KMS-11 (cell line): ENCODE measurements around the gene TJP1.
A peak's percentile ranks its signal among the peaks of the same experiment; 100 is the strongest.

ENCODE experiments used
- H2AFZ ChIP-seq: fragments of 200-600 bp; sonication (generic); 2 replicates; pipeline ENCODE4 v1.6.1; 2016; ENCODE audit warnings: antibody characterized with exemption, mixed run types, low read depth
- H3K27ac ChIP-seq: fragments of 200-600 bp; sonication (generic); 2 replicates; pipeline ENCODE4 v1.6.1; 2016; ENCODE audit warnings: mild to moderate bottlenecking, mixed run types
- H3K27me3 ChIP-seq: fragments of 200-600 bp; sonication (generic); 2 replicates; pipeline ENCODE4 v1.6.1; 2017; ENCODE audit warnings: mild to moderate bottlenecking, low read depth, mixed run types, moderate library complexity; ENCODE audit not compliant: insufficient read depth
- H3K36me3 ChIP-seq: fragments of 200-600 bp; sonication (generic); 2 replicates; pipeline ENCODE4 v1.6.1; 2017; ENCODE audit warnings: mild to moderate bottlenecking, mixed run types; ENCODE audit not compliant: insufficient read depth
- H3K4me1 ChIP-seq: fragments of 200-600 bp; sonication (generic); 2 replicates; pipeline ENCODE4 v1.6.1; 2016; ENCODE audit warnings: mild to moderate bottlenecking, low read depth, mixed run types; ENCODE audit not compliant: poor library complexity, severe bottlenecking
- H3K4me2 ChIP-seq: fragments of 200-600 bp; sonication (generic); 2 replicates; pipeline ENCODE4 v1.7.0; 2016; ENCODE audit warnings: mild to moderate bottlenecking, mixed run types
- H3K4me3 ChIP-seq: fragments of 200-600 bp; sonication (generic); IDR thresholded peaks from 2 replicates; pipeline ENCODE4 v1.6.1; 2017; ENCODE audit warnings: low read depth, low read length, mixed read lengths; ENCODE audit not compliant: insufficient read depth
- H3K79me2 ChIP-seq: fragments of 200-600 bp; sonication (generic); 2 replicates; pipeline ENCODE4 v1.6.1; 2016; ENCODE audit warnings: low read depth, mixed run types; ENCODE audit not compliant: insufficient read depth
- H3K9ac ChIP-seq: fragments of 200-600 bp; sonication (generic); 2 replicates; pipeline ENCODE4 v1.6.1; 2016; ENCODE audit warnings: mild to moderate bottlenecking, mixed run types
- H4K20me1 ChIP-seq: fragments of 200-600 bp; sonication (generic); 2 replicates; pipeline ENCODE4 v1.6.1; 2016; ENCODE audit warnings: mild to moderate bottlenecking, mixed run types; ENCODE audit not compliant: insufficient read depth
- TF ChIP-seq, protein P1 (sequence below): fragments of 200-600 bp; sonication (generic); conservative IDR thresholded peaks from 2 replicates; pipeline ENCODE4 v1.6.1; 2017; ENCODE audit warnings: low read depth, mild to moderate bottlenecking, antibody characterized with exemption, low read length, moderate library complexity, mixed read lengths

TJP1 gene

DNA sequence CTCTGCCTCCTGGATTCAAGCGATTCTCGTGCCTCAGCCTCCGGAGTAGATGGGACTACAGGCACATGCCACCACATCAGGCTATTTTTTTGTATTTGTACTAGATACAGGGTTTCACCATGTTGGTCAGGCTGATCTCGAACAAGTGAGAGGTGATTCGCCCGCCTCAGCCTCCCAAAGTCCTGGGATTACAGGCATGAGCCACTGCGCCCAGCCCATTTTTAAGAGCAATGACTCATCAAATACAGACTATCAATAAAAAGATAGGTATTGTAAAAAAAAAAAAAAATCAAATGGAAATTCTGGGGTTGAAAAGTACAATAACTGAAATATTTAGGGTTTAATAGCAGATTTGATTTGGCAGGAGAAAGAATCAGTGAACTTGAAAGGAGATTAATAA is 129.0 kb downstream of the TJP1 start:
- H3K36me3 ChIP-seq = no peaks in the 10 kb centered on the region
- no peak overlapping the region for H3K4me2 ChIP-seq
- no peak overlapping the region for H2AFZ ChIP-seq
- no peak overlapping the region for H3K9ac ChIP-seq
- H3K27me3 ChIP-seq = no peaks in the 10 kb centered on the region
- no peak overlapping the region for H3K4me3 ChIP-seq
- no peaks in the 10 kb centered on the region for H4K20me1 ChIP-seq
- no peaks in the 10 kb centered on the region for H3K79me2 ChIP-seq
- peaks cover 10% of the 10 kb centered on the region for H3K4me1 ChIP-seq
- no peak overlapping the region for H3K27ac ChIP-seq
- TF ChIP-seq, protein P1, sequence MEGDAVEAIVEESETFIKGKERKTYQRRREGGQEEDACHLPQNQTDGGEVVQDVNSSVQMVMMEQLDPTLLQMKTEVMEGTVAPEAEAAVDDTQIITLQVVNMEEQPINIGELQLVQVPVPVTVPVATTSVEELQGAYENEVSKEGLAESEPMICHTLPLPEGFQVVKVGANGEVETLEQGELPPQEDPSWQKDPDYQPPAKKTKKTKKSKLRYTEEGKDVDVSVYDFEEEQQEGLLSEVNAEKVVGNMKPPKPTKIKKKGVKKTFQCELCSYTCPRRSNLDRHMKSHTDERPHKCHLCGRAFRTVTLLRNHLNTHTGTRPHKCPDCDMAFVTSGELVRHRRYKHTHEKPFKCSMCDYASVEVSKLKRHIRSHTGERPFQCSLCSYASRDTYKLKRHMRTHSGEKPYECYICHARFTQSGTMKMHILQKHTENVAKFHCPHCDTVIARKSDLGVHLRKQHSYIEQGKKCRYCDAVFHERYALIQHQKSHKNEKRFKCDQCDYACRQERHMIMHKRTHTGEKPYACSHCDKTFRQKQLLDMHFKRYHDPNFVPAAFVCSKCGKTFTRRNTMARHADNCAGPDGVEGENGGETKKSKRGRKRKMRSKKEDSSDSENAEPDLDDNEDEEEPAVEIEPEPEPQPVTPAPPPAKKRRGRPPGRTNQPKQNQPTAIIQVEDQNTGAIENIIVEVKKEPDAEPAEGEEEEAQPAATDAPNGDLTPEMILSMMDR = no peak

DNA sequence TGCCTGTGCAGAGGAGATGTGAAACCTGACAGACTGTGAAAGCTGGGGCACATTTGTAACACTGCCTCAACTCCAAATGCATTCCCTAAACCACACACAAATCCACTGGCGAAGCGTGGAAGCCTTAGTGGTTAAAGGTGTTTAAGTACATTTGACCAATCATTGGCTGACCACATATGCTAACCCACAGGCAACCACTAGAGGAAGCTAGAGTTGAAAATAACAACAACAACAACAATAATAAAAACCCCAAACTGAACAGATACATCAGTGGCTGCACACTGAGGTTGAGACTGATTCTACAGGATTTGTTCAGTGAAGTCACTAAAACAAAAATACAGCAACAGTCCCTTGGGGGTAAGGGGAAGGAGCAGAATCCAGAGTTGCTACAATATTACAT is 129.7 kb downstream of the TJP1 start:
- H4K20me1 ChIP-seq = no peaks in the 10 kb centered on the region
- H3K27me3 ChIP-seq = no peaks in the 10 kb centered on the region
- H3K4me2 ChIP-seq = no peak overlapping the region
- peaks cover 10% of the 10 kb centered on the region for H3K4me1 ChIP-seq
- H3K36me3 ChIP-seq = no peaks in the 10 kb centered on the region
- no peak overlapping the region for H3K9ac ChIP-seq
- H3K79me2 ChIP-seq = no peaks in the 10 kb centered on the region
- TF ChIP-seq, protein P1 = 0 out of 2 replicates have a peak, but pooled peaks have one; percentile 26
- no peak overlapping the region for H3K27ac ChIP-seq
- no peak overlapping the region for H3K4me3 ChIP-seq
- no peak overlapping the region for H2AFZ ChIP-seq

DNA sequence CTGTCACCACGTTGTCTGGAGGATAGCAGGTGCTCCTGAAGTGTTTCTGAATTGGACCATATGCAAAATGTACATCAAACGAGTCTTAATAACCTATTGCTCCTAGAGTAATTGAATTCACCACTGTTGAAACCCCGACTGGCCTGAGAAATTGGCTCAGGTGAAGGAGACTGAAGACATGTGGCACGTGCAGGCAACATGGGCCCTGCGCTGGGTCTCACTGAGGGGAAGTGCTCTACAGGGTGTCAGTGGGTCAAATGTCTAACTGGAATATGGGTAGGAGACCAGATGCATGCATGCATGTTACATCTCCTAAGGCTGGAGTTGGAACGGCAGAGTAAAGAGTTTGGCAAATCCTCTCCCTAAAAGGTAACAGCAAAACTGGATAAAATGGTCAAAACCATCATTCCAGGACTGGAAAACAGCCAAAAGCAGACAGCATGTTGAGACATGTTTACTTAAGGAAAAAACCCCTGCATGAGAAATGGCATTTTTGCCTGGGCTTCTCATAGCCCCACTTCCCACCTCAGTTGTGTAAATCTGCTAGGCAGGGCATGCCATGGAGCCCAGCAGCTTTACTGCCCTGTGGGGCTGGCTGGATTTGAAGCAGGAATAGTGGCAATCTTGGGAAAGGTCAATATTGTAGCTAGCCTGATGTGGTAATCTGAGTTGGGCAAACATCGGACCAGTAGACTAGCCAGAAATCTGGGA is 131.3 kb downstream of the TJP1 start:
- no peak overlapping the region for H2AFZ ChIP-seq
- H3K4me3 ChIP-seq = no peak overlapping the region
- no peak overlapping the region for H3K4me2 ChIP-seq
- no peak overlapping the region for H3K27ac ChIP-seq
- no peaks in the 10 kb centered on the region for H3K27me3 ChIP-seq
- peaks cover 10% of the 10 kb centered on the region for H3K4me1 ChIP-seq
- no peaks in the 10 kb centered on the region for H3K79me2 ChIP-seq
- H3K36me3 ChIP-seq = no peaks in the 10 kb centered on the region
- H4K20me1 ChIP-seq = no peaks in the 10 kb centered on the region
- no peak overlapping the region for H3K9ac ChIP-seq
- TF ChIP-seq, protein P1 = no peak

DNA sequence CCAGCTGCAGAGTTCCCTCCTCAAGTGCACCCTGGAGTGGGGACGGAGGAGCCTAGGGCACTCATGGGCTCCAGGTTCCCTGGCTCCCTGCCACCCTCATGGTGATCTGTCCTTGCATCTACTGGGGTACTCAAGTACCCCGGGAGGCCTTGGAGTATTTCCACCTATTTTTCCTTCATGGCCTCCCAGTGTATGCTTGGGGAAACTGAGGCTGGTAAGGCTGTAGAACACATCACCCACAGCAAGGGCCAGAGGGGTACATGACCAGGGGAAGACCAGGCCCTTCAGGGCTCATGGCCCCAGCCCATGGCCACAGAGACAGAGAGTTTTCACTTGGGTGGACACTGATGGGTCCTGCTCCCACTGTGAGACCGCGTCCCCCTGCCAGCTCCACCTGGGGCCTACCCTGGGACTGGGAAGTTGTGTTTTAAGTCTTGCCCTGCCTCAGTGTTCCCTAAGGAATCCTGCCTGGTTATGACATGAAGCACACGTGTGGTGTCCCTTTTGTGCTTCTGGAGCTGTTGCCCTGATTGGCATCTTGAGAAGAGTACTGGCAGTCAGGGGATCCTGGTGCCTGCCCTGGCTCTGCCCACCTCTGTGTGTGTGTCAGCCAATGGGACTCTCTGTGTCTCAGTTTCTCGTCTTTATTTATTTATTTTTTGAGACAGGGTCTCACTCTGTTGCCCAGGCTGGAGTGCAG is 132.8 kb downstream of the TJP1 start:
- no peaks in the 10 kb centered on the region for H3K27me3 ChIP-seq
- no peak overlapping the region for H3K9ac ChIP-seq
- peaks cover 10% of the 10 kb centered on the region for H3K4me1 ChIP-seq
- no peaks in the 10 kb centered on the region for H4K20me1 ChIP-seq
- H3K79me2 ChIP-seq = no peaks in the 10 kb centered on the region
- H3K36me3 ChIP-seq = no peaks in the 10 kb centered on the region
- H3K4me2 ChIP-seq = no peak overlapping the region
- H3K27ac ChIP-seq = no peak overlapping the region
- no peak overlapping the region for H3K4me3 ChIP-seq
- H2AFZ ChIP-seq = no peak overlapping the region
- TF ChIP-seq, protein P1 = no peak
